EH (cell line): ENCODE measurements around the gene REEP6.
A peak's percentile ranks its signal among the peaks of the same experiment; 100 is the strongest.
"Not testable (repeated sequence)": the region's sequence is repeated elsewhere in the genome, so short reads cannot be mapped to it uniquely, and the experiment has no call there.

Source experiments
- DNase-seq: peaks from one replicate; pipeline ENCODE4 v3.0.0-alpha.2; 2015; ENCODE audit warnings: low read depth

Gene REEP6

DNA sequence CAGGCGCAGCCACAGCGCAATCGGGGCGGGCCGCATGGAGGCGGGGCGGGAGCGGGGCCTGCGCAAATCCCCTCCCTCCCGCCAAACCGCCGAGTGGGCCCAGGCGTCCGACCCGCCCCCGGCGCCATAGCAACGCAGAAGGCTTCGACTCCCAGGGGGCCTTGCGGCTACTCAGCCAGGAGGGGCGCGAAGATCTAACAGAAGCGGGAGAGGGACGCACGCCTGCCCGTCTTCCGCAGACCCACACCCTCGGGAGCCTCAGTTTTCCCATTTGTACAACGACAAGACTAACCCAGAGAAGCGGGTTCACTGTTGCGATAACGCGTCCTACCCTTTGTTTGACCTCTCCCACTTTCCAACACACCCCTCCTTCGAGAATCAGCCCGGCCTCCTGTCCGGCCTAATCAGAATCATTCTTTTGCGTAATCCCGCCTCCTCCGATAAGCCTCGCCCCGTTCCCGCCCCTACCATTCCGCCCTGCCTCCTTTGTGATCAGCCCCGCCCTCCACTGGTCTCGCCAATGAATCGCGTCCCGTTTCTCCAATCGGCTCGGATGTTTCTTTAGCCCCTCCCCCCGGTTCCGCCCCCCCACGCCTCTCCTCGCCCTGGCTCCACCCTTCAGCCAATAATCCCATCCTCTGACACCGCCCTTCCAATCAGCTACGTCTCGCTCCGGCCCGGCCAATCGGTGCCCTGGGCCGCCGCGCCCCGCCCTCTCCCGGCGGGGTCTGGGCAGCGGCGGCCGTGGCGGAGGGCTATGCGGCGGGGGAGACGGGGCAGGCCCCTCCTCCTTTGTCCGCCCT, 469 bp upstream of the REEP6 start, which contains the start of gene PCSK4:
Gene PCSK4, minus strand, starts transcription at position 40 of the 803 bp plus-strand sequence. Its CDS starts 4 bp downstream, at position 36.
- DNase-seq, result peak; percentile 99

DNA sequence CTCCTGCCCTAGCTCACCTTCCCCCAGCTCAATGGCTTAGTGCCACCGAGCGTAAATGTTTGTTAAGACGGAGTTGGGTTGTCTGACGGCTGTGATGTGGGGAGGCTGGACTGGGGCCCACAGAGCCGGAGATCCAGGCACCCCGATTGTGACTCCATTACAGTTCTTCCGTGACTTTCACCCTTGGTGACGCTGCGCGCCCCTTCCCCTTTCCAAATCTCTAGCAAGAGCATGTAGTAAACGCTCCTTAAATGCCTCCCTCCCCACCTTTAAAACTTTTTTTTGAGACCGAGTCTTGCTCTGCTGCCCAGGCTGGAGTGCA, 829 bp downstream of the REEP6 start:
- DNase-seq, result no peak

DNA sequence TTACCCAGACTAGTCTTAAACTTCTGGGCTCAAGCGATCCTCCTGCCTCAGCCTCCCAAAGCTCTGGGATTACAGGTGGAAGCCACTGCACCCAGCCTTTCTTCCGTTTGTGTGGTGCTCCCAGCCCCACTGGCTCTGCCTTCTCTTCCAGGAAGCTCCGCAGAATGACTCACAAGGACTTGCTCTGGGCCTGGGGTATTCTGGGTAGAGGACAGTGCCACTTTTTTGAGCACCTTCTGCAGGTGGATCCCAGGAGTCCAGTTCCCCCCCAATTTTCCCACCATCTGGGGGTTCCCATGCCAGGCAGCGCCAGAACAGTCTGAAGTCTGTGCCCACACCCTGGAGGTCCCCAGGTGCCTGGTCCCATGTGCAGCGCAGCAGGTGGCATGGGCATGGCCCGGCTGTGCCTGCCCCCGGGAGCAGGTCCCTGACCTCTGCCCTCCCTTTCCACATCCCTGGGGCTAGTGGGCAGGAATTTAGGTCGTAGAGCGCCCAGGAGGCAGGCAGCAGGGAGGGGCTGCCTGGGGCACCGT, 1.6 kb downstream of the REEP6 start:
- DNase-seq, result no peak

DNA sequence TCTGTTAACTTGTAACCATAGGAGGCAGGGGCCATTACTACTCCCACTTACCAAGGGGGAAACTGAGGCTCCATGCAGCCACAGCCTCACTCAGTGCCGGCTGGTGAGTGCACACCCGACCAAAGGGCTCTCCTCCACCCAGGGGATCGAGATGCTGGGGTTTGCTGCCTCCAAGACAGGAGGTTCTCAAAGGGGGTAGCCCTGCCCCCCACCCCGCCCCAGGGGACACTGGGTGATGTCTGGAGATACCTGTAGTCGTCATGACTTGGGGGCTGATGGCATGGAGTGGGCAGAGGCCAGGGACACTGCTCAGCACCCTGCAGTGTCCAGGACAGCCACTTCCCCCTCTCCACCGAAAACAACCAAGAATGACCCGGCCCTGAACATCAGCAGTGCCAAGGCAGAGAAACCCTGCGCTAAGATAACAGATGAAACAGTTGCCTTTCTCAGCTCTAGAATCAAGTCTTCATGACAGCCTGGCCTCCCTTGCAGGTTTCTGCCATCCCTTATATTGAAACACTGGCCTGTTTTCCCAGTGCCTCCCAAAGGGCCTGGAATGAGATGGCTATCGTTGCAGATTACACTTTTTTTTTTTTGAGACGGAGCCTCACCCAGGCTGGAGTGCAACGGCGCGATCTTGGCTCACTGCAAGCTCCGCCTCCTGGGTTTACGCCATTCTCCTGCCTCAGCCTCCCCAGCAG, 3.3 kb downstream of the REEP6 start:
- DNase-seq, result no peak

DNA sequence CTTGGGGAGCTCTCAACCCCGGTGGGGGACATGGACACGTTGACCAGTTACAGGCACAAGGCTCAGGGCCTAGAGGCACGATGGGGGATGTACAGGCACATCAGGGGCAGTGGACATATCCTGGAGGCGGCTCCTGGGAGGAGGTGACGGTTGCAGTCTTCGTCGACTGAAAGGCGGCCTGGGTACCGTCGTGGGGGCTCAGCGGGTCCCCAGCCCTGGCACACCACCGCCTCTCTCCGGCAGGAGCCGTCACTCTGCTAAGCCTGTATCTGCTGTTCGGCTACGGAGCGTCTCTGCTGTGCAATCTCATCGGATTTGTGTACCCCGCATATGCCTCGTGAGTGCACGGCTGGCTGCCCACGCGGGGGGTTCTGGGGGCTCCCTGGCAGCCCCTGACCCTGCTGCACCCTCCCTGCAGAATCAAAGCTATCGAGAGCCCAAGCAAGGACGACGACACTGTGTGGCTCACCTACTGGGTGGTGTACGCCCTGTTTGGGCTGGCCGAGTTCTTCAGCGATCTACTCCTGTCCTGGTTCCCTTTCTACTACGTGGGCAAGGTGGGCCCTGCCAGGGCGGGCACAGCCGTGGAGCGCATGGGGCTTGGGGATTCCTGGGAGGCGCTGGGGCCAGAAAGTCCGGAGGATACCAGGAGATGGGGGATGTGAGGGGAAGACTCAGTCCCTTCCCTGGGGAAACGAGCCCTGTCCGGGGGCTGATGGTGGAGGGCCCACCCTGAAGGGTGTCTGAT, 4.2 kb downstream of the REEP6 start:
- no peak for DNase-seq

DNA sequence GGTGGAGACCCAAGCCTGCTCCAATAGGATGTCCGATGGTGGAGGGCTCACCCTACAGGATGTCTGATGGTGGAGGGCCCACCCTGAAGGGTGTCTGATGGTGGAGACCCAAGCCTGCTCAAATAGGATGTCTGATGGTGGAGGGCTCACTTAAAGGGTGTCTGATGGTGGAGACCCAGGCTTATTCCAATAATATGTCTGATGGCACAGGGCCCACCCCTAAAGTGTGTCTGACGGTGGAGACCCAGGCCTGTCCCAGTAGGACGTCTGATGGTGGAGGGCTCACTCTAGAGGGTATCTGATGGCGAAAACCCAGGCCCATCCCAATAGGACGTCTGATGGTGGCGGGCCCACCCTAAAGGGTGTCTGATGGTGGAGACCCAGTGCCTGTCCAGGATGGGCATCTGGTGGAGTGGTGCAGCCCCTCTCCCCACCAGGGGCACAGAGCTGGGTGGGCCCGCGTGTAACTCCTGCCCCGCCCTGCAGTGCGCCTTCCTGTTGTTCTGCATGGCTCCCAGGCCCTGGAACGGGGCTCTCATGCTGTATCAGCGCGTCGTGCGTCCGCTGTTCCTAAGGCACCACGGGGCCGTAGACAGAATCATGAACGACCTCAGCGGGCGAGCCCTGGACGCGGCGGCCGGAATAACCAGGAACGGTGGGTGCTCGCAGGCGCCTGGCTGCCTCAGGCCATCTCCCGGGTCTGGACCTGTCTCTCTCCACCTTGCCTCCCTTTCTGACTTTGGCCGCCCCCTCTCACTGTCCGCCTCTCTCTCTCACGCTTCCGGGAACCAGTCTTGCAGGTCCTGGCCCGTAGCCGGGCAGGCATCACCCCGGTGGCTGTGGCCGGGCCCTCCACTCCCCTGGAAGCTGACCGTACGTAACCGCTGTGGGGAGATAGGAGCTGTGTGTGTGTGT, 5.1 kb downstream of the REEP6 start:
- no peak for DNase-seq

DNA sequence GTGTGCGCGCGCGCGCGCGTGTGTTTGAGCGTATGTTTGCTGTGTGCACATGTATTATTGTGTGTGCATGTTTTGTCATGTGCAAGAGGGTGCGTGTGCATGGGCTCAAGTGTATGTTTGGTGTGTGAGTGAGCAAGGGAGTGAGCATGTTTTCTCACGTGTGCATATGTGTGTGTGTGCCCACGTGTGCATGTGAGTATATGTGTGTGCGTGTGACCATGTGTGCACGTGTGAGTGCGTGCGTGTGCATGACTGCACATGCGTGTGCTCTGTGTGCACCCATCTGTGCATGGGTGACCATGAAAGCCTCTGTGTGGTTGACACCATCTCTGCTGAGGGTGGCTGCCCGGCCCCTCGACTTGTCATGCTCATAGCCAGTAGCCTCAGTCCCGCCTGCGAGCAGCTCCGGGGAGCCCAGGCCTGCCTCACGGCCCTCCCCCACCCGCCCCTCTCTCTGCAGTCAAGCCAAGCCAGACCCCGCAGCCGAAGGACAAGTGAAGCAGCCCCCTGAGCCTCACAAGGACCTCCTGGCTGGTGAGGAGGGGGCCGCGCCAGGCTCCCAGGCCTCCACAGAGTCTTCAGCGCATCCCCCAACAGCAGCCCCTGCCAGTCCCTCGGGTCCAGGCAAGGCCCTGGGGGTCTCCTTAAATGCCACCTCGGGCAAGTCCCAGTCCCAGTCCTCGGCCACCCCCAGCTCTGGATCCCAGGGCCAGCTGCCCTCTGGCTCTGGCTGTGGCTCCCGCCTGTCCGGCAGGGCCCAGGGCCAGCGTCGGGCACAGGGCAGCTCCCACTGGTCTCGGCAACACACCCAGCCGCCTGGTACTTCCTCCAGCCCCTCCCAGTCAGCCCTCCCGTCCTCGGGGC, 6.0 kb downstream of the REEP6 start:
- DNase-seq, result no peak

DNA sequence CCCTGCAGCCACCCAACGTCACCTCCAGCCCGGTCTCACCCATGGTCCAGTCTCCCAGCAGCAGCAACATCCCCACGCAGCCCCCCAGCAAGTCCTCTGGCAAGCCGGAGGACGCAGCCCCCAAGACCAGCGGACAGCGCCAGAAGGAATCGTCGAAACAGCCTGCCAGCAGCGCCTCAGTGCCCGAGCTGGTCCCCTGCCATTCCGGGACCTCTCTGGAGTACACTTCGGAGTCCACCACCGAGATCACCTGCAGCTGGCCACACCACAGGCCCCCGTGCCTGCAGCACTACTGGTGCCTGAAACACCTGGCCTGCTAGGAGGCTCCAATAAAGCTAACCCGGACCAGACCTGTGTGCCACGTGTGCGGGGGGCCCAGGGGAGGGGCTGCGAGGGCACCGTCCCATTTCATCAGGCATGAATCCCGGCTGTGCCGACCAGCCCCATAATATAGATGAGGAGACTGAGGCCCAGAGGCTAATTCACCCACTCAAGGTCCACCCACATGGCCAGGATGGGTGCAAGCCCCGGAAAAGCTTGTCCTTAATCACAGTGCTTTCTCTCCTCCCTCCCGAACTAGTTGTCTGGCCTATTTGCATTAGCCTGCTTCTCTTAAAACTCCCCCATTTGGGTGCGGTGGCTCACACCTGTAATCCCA, 6.7 kb downstream of the REEP6 start:
- DNase-seq, result no peak

DNA sequence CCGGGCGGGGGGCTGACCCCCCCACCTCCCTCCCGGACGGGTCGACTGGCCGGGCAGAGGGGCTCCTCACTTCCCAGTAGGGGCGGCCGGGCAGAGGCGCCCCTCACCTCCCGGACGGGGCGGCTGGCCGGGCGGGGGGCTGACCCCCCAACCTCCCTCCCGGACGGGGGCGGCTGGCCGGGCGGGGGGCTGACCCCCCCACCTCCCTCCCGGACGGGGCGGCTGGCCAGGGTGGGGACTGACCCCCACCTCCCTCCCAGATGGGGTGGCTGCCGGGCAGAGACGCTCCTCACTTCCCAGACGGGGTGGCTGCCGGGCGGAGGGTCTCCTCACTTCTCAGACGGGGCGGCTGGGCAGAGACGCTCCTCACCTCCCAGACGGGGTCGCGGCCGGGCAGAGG, 8.2 kb downstream of the REEP6 start:
- DNase-seq, result not testable (repeated sequence)

DNA sequence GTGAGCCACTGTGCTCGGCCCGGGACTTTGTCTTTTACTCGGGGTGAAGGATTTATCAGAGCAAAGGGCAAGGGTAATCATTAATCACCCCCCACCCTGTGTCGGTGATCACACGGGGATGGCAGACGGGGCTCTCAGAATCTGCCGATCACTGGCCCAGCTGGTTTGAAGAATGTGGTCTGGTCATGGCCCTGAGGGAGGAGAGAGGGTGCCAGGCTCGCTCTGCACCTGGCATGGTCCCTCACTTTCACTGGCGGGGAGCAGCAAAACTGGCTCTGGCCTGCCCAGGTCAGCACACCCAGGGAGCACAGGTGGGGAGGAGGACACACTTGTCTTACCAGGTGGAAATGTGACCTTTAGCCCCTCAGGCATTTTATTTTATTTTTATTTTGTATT, 10.2 kb downstream of the REEP6 start:
- no peak for DNase-seq

DNA sequence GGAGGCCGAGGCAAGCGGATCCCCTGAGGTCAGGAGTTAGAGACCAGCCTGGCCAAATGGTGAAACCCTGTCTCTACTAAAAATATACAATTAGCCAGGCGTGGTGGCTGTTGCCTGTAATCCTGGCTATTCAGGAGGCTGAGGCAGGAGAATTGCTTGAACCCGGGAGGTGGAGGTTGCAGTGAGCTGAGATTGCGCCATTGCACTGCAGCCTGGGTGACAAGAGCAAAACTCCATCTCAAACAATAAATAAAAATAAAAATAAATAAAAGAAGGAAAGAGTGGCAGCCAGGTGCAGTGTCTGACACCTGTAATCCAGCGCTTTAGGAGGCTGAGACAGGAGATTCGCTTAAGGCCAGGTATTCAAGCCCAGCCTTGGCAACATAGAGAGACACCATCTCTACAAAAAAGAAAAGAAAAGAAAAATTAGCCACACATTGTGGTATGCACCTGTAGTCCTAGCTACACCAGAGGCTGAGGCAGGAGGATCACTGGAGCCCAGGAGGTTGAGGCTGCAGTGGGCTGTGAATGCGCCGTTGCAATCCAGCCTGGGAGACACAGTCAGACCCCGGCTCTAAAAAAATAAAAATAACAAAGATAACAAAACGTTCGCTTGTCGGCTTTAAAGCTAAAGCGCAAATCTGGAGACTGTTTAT, 11.6 kb downstream of the REEP6 start:
- no peak for DNase-seq

DNA sequence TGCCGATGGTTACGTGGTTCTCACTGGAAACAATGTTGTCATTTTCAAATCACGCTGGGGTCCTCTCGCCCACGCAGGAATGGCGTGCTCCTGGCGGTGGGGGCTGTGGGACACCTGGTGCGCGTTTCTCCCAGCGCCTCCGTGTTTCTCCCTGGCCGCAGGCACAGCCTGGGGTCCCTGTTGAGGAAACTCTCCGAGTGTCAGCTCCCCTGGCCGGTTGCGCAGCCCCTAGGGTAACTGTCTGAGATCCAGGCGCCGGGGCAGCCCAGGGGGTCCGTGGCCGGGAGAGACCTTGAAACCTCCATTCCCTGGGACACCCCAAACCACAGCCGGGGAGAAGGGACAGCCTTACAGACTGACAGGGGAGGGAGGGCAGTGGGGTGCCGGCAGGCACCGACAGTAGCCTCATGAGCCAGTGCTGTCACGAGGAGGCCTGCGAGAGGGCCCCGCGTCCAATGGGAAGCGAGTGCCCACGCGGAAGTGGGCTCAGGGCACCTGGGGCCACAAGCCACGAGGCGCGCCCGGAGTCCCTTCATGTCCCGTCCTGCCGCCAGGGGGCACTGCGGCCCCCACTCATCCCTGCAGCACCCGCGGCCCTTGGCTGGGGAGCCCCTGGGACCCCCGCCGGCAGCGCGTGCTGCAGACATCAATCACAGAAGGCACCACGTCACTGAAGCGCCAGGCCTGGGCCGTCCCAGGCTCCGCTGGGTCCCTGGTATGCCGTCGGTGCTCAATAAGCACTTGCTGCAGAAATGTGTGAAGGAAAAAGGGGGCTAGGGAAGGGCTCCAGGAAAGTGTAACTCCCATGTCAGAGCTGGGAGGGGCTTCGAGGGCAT, 12.3 kb downstream of the REEP6 start:
- DNase-seq, result peak; percentile 40

DNA sequence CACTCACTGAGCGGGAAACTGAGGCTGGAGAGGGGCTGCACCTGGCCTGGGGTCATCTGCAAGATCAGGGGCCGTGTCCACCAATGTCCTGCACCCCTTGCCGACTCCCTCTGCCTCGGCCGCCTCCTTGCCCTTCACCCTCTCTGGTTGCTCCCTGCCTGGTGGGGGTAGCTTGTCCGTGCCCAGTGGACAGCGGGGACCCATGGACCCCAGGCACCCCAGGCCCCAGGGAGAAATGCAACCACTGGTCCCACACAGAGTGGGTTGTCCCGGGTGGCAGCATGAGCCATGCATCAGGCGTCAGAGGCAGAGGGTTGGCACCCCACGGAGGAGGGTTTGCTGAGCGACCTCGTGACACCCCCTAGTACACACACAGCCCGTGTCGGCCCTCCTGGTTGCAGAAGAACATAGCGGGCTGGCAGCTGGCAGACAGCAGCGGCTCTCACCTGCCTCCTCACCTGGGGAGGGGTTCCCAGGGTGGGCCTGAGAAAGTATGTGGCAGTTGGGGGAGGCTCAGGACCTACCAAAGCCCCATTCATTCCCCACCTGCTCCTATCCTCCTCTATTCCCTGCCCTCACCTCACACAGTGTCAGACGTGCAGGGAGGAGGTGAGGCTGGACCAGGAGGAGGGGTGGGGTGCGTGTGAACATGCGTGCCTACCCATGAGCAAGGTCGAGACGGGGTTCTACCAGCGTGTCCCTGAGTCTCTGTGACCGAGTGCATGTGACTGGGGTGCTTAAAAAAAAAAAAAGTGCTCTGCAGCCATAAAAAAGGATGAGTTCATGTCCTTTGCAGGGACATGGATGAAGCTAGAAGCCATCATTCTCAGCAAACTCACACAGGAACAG, 13.2 kb downstream of the REEP6 start:
- no peak for DNase-seq

DNA sequence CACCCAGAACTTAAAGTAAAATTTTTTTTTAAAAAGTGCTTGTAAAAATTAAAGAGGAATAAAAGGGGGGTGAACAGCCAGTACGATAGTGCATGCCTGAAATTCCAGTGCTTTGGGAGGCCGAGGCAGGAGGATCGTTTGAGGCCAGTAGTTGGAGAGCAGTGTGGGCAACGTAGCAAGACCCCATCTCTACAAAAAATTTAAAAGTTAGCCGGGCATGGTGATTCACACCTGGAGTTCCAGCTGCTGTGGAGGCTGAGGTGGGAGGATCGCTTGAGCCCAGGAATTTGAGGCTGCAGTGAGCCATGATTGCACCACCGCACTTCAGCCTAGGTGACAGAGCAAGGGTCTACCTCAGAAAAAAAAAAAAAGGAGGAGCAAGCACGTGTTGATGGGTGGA, 14.0 kb downstream of the REEP6 start:
- DNase-seq, result no peak

DNA sequence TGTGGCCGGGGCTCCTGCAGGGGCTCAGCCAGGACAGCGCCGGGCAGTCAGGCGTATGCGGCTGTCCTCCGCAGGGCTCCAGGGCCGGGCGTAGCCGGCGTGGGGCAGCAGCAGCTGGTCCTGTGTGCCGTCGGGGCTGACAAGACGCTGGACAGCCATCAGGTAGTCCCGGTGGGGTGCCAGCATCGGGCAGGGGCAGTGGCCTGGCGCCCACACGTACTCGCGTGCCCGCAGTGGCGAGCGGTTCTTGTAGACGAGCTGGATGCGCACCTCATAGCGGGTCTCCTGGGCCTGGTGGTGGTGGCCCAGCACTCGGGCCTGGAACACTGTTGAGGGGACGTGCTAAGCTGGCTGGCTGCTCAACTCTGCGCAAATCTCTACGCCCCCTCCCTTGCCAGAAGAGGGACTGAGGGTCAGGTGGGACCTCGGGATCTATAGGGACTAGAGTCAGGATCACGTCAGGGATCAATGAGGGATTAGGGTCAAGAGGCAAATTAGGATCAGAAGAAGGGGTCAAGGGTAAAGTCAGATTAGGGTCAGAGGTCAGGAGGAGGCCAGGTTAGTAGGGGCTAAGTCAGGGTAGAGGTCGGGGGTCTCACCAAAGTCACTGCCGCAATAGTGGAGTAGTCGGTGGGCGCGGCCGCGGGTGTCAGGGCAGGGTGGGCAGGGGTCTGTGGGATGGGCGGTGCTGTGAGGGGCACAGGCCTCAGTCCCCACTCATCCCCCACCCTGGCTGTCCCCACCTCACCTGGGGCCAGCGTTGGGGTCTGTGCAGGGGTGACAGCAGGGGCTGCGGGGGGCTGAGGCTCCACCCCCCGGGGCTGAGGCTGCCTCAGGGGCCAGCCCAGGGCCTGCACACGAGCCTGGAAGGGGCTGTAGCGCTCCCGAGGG, 15.3 kb downstream of the REEP6 start:
- DNase-seq, result no peak

DNA sequence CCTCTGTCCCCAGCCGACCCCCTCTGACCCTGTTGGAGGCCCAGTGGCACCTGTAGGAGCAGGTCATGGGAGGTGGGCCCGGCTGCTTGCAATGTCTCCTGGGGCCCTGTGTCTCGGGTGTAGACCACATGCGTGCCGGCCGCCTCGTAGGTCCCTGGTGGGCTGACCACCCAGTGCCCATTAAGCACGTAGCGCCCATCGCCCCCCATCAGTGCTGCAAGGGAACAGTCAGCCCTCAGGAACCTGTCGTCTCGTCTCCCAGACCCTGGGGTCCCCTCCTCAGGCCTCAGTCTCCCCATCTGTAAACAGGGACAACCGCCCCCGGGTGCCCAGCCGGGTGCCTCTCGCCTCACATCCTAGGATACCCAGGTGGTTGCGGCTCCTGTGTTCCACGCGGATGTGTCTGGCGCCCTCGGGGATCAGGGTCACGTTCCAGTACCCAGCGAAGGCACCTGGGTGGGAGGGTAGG, 16.2 kb downstream of the REEP6 start:
- DNase-seq, result no peak
